HepG2 (cell line): ENCODE results near the gene CACNG8. TPM values are rescaled to one million over a fixed set of nuclear protein-coding genes. Genes with fewer than 3 reads are reported as not detected.

Source experiments
- ATAC-seq: fragments of 200-7000 bp; cut with Tn5 transposase; 3 replicates; pipeline ENCODE4 v1.9.1; 2020; ENCODE audit warnings: mild to moderate bottlenecking, moderate library complexity
- BruUV-seq: library from RNA; stranded (reverse); fragments of 400-500 nt; replicated peaks from 2 replicates; lab custom pipeline; 2021; lab: Mats Ljungman, UMichigan
- CTCF ChIA-PET: fragments of 300-600 bp; formaldehyde crosslinking; extraction: SDS; loops from one replicate; lab custom pipeline; 2021; ENCODE audit warnings: low total read pairs, inconsistent platforms, low intra/inter-chr PET ratio; lab: Yijun Ruan, JAX
- POLR2A ChIA-PET: fragments of 350-600 bp; sonication (Branson Sonifier 250); formaldehyde crosslinking; loops from one replicate; lab custom pipeline; 2020; ENCODE audit warnings: antibody characterized with exemption, inconsistent platforms; lab: Yijun Ruan, JAX
- DNase-seq: peaks from one replicate; pipeline ENCODE4 v3.0.0-alpha.2; 2015; ENCODE audit warnings: low spot score
- FAIRE-seq: peaks from 3 replicates; lab custom pipeline; 2011; peaks lifted over from hg19 to GRCh38; lab: Jason Lieb, UNC
- H2AFZ ChIP-seq: one replicate; pipeline ENCODE4 v1.6.1; 2011; ENCODE audit warnings: low read length, inconsistent platforms
- H3K27ac ChIP-seq: fragments of 300-600 bp; 3 replicates; pipeline ENCODE4 v1.8.0; 2011; ENCODE audit warnings: mixed run types, mild to moderate bottlenecking, mixed read lengths, low read length, inconsistent platforms; ENCODE audit not compliant: insufficient read depth; ENCODE audit errors: extremely low read length
- H3K27me3 ChIP-seq, 2 experiments: fragments of 200-600 bp in 1 of 2; 2 replicates in 1 of 2; 3 replicates in 1 of 2; pipeline versions ENCODE4 v1.6.0 to v1.8.0; 2011; ENCODE audit warnings: low read length in 2 of 2, mild to moderate bottlenecking in 2 of 2, moderate library complexity in 2 of 2, inconsistent platforms in 1 of 2; ENCODE audit not compliant: insufficient read depth in 2 of 2, control insufficient read depth in 1 of 2
- H3K36me3 ChIP-seq, 2 experiments: fragments of 200-600 bp in 1 of 2; replicated peaks in 1 of 2; 2 replicates in 1 of 2; 3 replicates in 1 of 2; pipeline versions ENCODE4 v1.5.1 to v1.8.0; 2011; ENCODE audit warnings: low read length in 2 of 2, inconsistent platforms in 1 of 2; ENCODE audit not compliant: insufficient read depth in 2 of 2, control insufficient read depth in 1 of 2
- H3K4me1 ChIP-seq: 2 replicates; pipeline ENCODE4 v1.5.1; 2012; ENCODE audit warnings: low read length, inconsistent platforms; ENCODE audit not compliant: insufficient read depth
- H3K4me2 ChIP-seq: 2 replicates; pipeline ENCODE4 v1.6.0; 2011; ENCODE audit warnings: low read depth, low read length, inconsistent platforms
- H3K4me3 ChIP-seq, 3 experiments: fragments of 200-600 bp in 1 of 3; sonication (generic), shearing (Covaris generic) in 1 of 3; replicated peaks in 1 of 3; 2 replicates each; pipeline ENCODE4 v1.5.1; 2011 to 2016; ENCODE audit warnings: low read length in 3 of 3, inconsistent platforms in 2 of 3, low read depth in 2 of 3, mild to moderate bottlenecking in 2 of 3, control low read depth in 1 of 3, mixed read lengths in 1 of 3; ENCODE audit not compliant: insufficient read depth in 1 of 3
- H3K79me2 ChIP-seq: one replicate; pipeline ENCODE4 v1.6.1; 2011; ENCODE audit warnings: low read length, inconsistent platforms; ENCODE audit not compliant: insufficient read depth
- H3K9ac ChIP-seq: 2 replicates; pipeline ENCODE4 v1.6.0; 2011; ENCODE audit warnings: mild to moderate bottlenecking, low read depth, low read length, inconsistent platforms; ENCODE audit not compliant: insufficient read depth
- H3K9me3 ChIP-seq: 2 replicates; pipeline ENCODE4 v1.5.1; 2012; ENCODE audit warnings: mild to moderate bottlenecking, low read length
- H4K20me1 ChIP-seq: 2 replicates; pipeline ENCODE4 v1.6.0; 2011; ENCODE audit warnings: inconsistent platforms, mild to moderate bottlenecking, low read length, moderate library complexity; ENCODE audit not compliant: insufficient read depth
- AKNA ChIP-seq: sonication (generic); formaldehyde crosslinking; IDR thresholded peaks from 2 replicates; pipeline ENCODE4 v1.4.0; 2020; ENCODE audit warnings: missing genetic modification reagents, borderline replicate concordance
- NKX3-1 ChIP-seq: sonication (generic); formaldehyde crosslinking; IDR thresholded peaks from 2 replicates; pipeline ENCODE4 v1.5.0; 2020; ENCODE audit warnings: missing genetic modification reagents
- SATB2 ChIP-seq: sonication (generic); formaldehyde crosslinking; IDR thresholded peaks from 2 replicates; pipeline ENCODE4 v1.5.0; 2020; ENCODE audit warnings: missing genetic modification reagents
- TERF1 ChIP-seq: sonication (generic); formaldehyde crosslinking; IDR thresholded peaks from 2 replicates; pipeline ENCODE4 v1.8.0; 2022; ENCODE audit warnings: mild to moderate bottlenecking, missing genetic modification reagents, moderate library complexity
- TMF1 ChIP-seq: sonication (generic); formaldehyde crosslinking; IDR thresholded peaks from 2 replicates; pipeline ENCODE4 v1.8.1; 2022; ENCODE audit warnings: low read depth, missing genetic modification reagents
- ZNF512 ChIP-seq: sonication (generic); formaldehyde crosslinking; IDR thresholded peaks from 2 replicates; pipeline ENCODE4 v1.4.0; 2020; ENCODE audit warnings: mild to moderate bottlenecking, missing genetic modification reagents
- ZSCAN22 ChIP-seq: sonication (generic); formaldehyde crosslinking; IDR thresholded peaks from 2 replicates; pipeline ENCODE4 v1.4.0; 2020; ENCODE audit warnings: mild to moderate bottlenecking, missing genetic modification reagents
- WGBS: methylation state at CpG from one replicate; pipeline ENCODE4 v1.1.6; 2017; ENCODE audit warnings: low lambda C conversion rate; 5-methylcytosine and 5-hydroxymethylcytosine counted together
- in situ Hi-C: cut with HindIII; loops from 2 replicates; pipeline ENCODE4 v1.10.0; 2017; ENCODE audit warnings: low pct_unique_long_range_greater_than_20kb; ENCODE audit not compliant: extremely low pct_ligation_motif_present
- intact Hi-C: fragments of 100-400 bp; cut with micrococcal nuclease; formaldehyde crosslinking; loops from one replicate; pipeline ENCODE4 v1.10.0; 2022; ENCODE audit not compliant: unreplicated experiment
- polyA plus RNA-seq, 8 experiments: library from polyadenylated mRNA; depleted of rRNA in 3 of 8; stranded (reverse) in 7 of 8; unstranded in 1 of 8; fragments of >200 nt; fragmentation: Illumina TruSeq in 4 of 8; extraction: Trizol in 4 of 8; gene quantifications; 2 replicates each; pipeline versions ENCODE4 v1.2.1 to v1.2.3, GENCODE V29; 2011 to 2016; ENCODE audit warnings: low read depth in 4 of 8, missing spikeins in 1 of 8, mixed read lengths in 1 of 8; ENCODE audit not compliant: insufficient read depth in 1 of 8
- total RNA-seq, 5 experiments: library from RNA; depleted of rRNA; stranded (reverse); fragments of >200 nt; fragmentation: Illumina TruSeq; extraction: Trizol; gene quantifications; 2 replicates each; pipeline ENCODE4 v1.2.3, GENCODE V29; 2016; ENCODE audit warnings: low read depth in 1 of 5

CACNG8 gene
- total and polyA plus RNA-seq, 2 of the 13 experiments (the other 11 are each of a cell fraction or from before 2014, with no cell fraction given) = not detected

- peaks cover 3 to 10% of the 10 kb centered on the region in 2 experiments; a peak in 2 of 5 replicates for H3K27me3 ChIP-seq
- H3K4me3 ChIP-seq = no peak overlapping the region
- H2AFZ ChIP-seq = no peak overlapping the region
- intact Hi-C loops = no loop called here
- no peaks in the 10 kb centered on the region for H3K36me3 ChIP-seq
- WGBS = 14% methylated on average over 19 of the region's 19 CpGs
- ATAC-seq (no peak), DNase-seq (no peak)
- in situ Hi-C loops = no loop called here
- H3K79me2 ChIP-seq = no peaks in the 10 kb centered on the region
- POLR2A ChIA-PET = no interaction called here
- H4K20me1 ChIP-seq = no peaks in the 10 kb centered on the region
- no peaks in the 10 kb centered on the region for H3K9me3 ChIP-seq
- TF ChIP-seq TERF1 (CRISPR knock-in tag) (no peak), AKNA (CRISPR knock-in tag) (no peak), NKX3-1 (CRISPR knock-in tag) (no peak), ZSCAN22 (CRISPR knock-in tag) (no peak), ZNF512 (CRISPR knock-in tag) (no peak), TMF1 (no peak), SATB2 (no peak)
- TF ChIP-seq, all 625 proteins: peak for 0
- Histone ChIP-seq H3K9ac (no peak overlapping the region), H3K4me2 (no peak overlapping the region), H3K4me1 (no peaks in the 10 kb centered on the region), H3K27ac (no peak overlapping the region)
- no TSS peak for BruUV-seq
- no peak for FAIRE-seq
- CTCF ChIA-PET = no interaction called here
These were observed 16.5 kb downstream of the CACNG8 start for GRCh38 chr19:53978975-53979801.
